K562 (cell line): ENCODE results near the gene URI1. TPM values are rescaled to one million over a fixed set of nuclear protein-coding genes. Genes with fewer than 3 reads are reported as not detected.

Source experiments
- BHLHE40 ChIP-seq: IDR thresholded peaks from 2 replicates; pipeline ENCODE4 v1.6.1; 2011; ENCODE audit warnings: low read length, improper control_type of control experiment
- CHD4 ChIP-seq: fragments of 200-600 bp; sonication (generic); IDR thresholded peaks from 3 replicates; pipeline ENCODE4 v1.6.1; 2012; ENCODE audit warnings: low read depth, mild to moderate bottlenecking, mixed read lengths, low read length, inconsistent platforms; ENCODE audit not compliant: insufficient read depth, insufficient replicate concordance, poor library complexity, severe bottlenecking
- DIDO1 ChIP-seq: fragments of 450-650 bp; IDR thresholded peaks from 2 replicates; pipeline ENCODE4 v1.6.1; 2016; ENCODE audit warnings: low read depth, missing biosample characterization, missing genetic modification characterization
- FOXK2 ChIP-seq, 2 experiments: fragments of 450-650 bp; IDR thresholded peaks in 1 of 2; conservative IDR thresholded peaks in 1 of 2; 2 replicates each; pipeline ENCODE4 v1.6.1; 2016; ENCODE audit warnings: low read depth in 2 of 2, mild to moderate bottlenecking in 1 of 2
- HCFC1 ChIP-seq: IDR thresholded peaks from 2 replicates; pipeline ENCODE4 v1.6.1; 2012; ENCODE audit warnings: low read depth, low read length, improper control_type of control experiment
- HLTF ChIP-seq: fragments of 450-650 bp; IDR thresholded peaks from 2 replicates; pipeline ENCODE4 v1.6.1; 2016
- MCM7 ChIP-seq, 2 experiments: fragments of 450-650 bp; IDR thresholded peaks; 2 replicates each; pipeline ENCODE4 v1.6.1; 2016 to 2018
- SIN3A ChIP-seq, 2 experiments: fragments of 150-350 bp in 1 of 2; IDR thresholded peaks; 2 replicates each; pipeline ENCODE4 v1.6.1; 2011 to 2016; ENCODE audit warnings: borderline replicate concordance in 2 of 2, low read depth in 2 of 2, low read length in 2 of 2, mild to moderate bottlenecking in 2 of 2, moderate library complexity in 2 of 2; ENCODE audit not compliant: control insufficient read depth in 1 of 2
- ZBTB8A ChIP-seq: fragments of 450-650 bp; IDR thresholded peaks from 2 replicates; pipeline ENCODE4 v1.6.1; 2018; ENCODE audit warnings: mild to moderate bottlenecking, moderate library complexity; ENCODE audit not compliant: partially characterized antibody
- ZNF24 ChIP-seq: fragments of 450-650 bp; IDR thresholded peaks from 2 replicates; pipeline ENCODE4 v1.6.1; 2016
- ZNF707 ChIP-seq: fragments of 250-450 bp; sonication (Bioruptor Pico); conservative IDR thresholded peaks from 2 replicates; pipeline ENCODE4 v1.8.0; 2022; ENCODE audit warnings: inconsistent platforms, mild to moderate bottlenecking, moderate library complexity
- polyA plus RNA-seq, 8 experiments: library from polyadenylated mRNA; depleted of rRNA in 4 of 8; stranded (reverse) in 5 of 8; unstranded in 3 of 8; fragments of >200 nt; fragmentation: Nextera tagmentation in 2 of 8; fragmentation: Illumina TruSeq in 1 of 8; extraction: Ambion mirVana in 2 of 8; extraction: Trizol in 1 of 8; gene quantifications; 2 replicates each; pipeline versions ENCODE4 v1.2.1 to v1.2.3, GENCODE V29; 2011 to 2014; ENCODE audit warnings: inconsistent platforms in 1 of 8, missing spikeins in 1 of 8
- total RNA-seq, 7 experiments: library from RNA; depleted of rRNA in 6 of 7; stranded (reverse); fragments of >200 nt in 6 of 7; fragmentation: Illumina TruSeq in 2 of 7; extraction: Trizol in 2 of 7; gene quantifications; 2 replicates each; pipeline versions ENCODE4 v1.2.1 to v1.2.3, GENCODE V29; 2011 to 2021; ENCODE audit warnings: low replicate concordance in 1 of 7
- TF ChIP-seq, protein P1 (sequence below): fragments of 250-450 bp; sonication (Bioruptor Pico); IDR thresholded peaks from 2 replicates; pipeline ENCODE4 v1.8.0; 2022; ENCODE audit warnings: moderate library complexity, mild to moderate bottlenecking, inconsistent platforms
- TF ChIP-seq, protein P2 (sequence below): IDR thresholded peaks from 2 replicates; pipeline ENCODE4 v1.6.1; 2014; ENCODE audit warnings: antibody characterized with exemption
- TF ChIP-seq, protein P3 (sequence below): fragments of 450-650 bp; IDR thresholded peaks from 2 replicates; pipeline ENCODE4 v1.6.1; 2016
- TF ChIP-seq, protein P4 (sequence below): fragments of 450-650 bp; IDR thresholded peaks from 2 replicates; pipeline ENCODE4 v1.6.1; 2014; ENCODE audit warnings: low read depth, mild to moderate bottlenecking, moderate library complexity, borderline replicate concordance
- TF ChIP-seq, protein P5 (sequence below): sonication (generic); formaldehyde crosslinking; IDR thresholded peaks from 2 replicates; pipeline ENCODE4 v1.5.0; 2020; ENCODE audit warnings: missing genetic modification reagents
- TF ChIP-seq, protein P6 (sequence below): fragments of 250-450 bp; sonication (Bioruptor Pico); IDR thresholded peaks from 2 replicates; pipeline ENCODE4 v1.5.0; 2022; ENCODE audit warnings: mild to moderate bottlenecking
- TF ChIP-seq, protein P7 (sequence below): fragments of 450-650 bp; IDR thresholded peaks from 2 replicates; pipeline ENCODE4 v1.6.1; 2017; ENCODE audit warnings: antibody characterized with exemption

Gene URI1
- total and polyA plus RNA-seq, 9 of the 15 experiments (the other 6 are each of a cell fraction or from before 2014, with no cell fraction given): 16.9 to 87.4 (median 63.9) TPM

DNA sequence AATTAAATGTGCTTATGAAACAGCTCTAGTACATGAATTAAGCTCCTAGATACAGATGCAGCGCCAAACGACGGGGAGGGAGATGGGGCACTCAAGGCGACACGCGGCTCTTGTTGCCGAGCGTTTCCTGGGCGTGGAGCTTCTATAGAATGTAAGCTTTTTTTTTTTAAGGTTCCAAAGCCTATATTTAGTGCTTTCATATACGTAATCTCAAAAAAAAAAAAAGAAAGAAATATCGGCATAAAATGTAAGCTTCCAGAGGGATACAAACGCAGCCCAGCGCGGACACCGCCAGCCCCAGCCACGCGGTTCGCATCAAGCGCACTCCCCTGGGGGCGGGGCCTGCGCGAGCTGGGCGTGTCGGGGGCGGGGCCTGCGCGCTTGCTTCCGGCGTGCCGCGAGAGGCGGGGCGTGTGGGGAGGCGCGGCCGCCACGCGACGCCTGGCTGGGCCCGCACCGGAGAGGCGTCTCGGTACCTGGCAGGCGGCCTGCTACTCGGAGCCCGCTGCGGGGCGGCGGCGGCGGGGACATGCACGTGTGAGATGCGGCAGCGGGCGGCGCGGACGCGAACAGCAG, at the start of gene URI1 (continued):
- TF ChIP-seq, protein P1, sequence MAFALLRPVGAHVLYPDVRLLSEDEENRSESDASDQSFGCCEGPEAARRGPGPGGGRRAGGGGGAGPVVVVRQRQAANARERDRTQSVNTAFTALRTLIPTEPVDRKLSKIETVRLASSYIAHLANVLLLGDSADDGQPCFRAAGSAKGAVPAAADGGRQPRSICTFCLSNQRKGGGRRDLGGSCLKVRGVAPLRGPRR (CRISPR knock-in tag): no peak
- TF ChIP-seq, protein P2, sequence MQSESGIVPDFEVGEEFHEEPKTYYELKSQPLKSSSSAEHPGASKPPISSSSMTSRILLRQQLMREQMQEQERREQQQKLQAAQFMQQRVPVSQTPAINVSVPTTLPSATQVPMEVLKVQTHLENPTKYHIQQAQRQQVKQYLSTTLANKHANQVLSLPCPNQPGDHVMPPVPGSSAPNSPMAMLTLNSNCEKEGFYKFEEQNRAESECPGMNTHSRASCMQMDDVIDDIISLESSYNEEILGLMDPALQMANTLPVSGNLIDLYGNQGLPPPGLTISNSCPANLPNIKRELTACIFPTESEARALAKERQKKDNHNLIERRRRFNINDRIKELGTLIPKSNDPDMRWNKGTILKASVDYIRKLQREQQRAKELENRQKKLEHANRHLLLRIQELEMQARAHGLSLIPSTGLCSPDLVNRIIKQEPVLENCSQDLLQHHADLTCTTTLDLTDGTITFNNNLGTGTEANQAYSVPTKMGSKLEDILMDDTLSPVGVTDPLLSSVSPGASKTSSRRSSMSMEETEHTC: no peak
- TF ChIP-seq, protein P3, sequence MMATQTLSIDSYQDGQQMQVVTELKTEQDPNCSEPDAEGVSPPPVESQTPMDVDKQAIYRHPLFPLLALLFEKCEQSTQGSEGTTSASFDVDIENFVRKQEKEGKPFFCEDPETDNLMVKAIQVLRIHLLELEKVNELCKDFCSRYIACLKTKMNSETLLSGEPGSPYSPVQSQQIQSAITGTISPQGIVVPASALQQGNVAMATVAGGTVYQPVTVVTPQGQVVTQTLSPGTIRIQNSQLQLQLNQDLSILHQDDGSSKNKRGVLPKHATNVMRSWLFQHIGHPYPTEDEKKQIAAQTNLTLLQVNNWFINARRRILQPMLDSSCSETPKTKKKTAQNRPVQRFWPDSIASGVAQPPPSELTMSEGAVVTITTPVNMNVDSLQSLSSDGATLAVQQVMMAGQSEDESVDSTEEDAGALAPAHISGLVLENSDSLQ: no peak
- TF ChIP-seq ZBTB8A (no peak), ZNF24 (peak; percentile 34; the same call in 1 of the 2 replicates), CHD4 (no peak), FOXK2 (conservative IDR thresholded peaks at IDR 0.05 in 1 of 2, IDR thresholded peaks at IDR 0.05 in 1 of 2; ENCODE audit: low read depth in 2 of 2) (peak in 1 of 2 experiments; percentile 37; a peak in 2 of 4 replicates), SIN3A (IDR thresholded peaks at IDR 0.05; ENCODE audit: borderline replicate concordance in 2 of 2, control insufficient read depth in 1 of 2, low read depth in 2 of 2, low read length in 2 of 2) (peak; percentile 43 to 93; a peak in 1 of 4 replicates), BHLHE40 (peak; percentile 64), HLTF (no peak), DIDO1 (no peak), ZNF707 (CRISPR knock-in tag) (no peak), MCM7 (IDR thresholded peaks at IDR 0.05) (no peak), HCFC1 (peak; percentile 37)
- TF ChIP-seq, protein P4, sequence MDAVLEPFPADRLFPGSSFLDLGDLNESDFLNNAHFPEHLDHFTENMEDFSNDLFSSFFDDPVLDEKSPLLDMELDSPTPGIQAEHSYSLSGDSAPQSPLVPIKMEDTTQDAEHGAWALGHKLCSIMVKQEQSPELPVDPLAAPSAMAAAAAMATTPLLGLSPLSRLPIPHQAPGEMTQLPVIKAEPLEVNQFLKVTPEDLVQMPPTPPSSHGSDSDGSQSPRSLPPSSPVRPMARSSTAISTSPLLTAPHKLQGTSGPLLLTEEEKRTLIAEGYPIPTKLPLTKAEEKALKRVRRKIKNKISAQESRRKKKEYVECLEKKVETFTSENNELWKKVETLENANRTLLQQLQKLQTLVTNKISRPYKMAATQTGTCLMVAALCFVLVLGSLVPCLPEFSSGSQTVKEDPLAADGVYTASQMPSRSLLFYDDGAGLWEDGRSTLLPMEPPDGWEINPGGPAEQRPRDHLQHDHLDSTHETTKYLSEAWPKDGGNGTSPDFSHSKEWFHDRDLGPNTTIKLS: peak; percentile 58; the same call in 1 of the 2 replicates
- TF ChIP-seq, protein P5, sequence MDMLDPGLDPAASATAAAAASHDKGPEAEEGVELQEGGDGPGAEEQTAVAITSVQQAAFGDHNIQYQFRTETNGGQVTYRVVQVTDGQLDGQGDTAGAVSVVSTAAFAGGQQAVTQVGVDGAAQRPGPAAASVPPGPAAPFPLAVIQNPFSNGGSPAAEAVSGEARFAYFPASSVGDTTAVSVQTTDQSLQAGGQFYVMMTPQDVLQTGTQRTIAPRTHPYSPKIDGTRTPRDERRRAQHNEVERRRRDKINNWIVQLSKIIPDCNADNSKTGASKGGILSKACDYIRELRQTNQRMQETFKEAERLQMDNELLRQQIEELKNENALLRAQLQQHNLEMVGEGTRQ (CRISPR knock-in tag): no peak
- TF ChIP-seq, protein P6, sequence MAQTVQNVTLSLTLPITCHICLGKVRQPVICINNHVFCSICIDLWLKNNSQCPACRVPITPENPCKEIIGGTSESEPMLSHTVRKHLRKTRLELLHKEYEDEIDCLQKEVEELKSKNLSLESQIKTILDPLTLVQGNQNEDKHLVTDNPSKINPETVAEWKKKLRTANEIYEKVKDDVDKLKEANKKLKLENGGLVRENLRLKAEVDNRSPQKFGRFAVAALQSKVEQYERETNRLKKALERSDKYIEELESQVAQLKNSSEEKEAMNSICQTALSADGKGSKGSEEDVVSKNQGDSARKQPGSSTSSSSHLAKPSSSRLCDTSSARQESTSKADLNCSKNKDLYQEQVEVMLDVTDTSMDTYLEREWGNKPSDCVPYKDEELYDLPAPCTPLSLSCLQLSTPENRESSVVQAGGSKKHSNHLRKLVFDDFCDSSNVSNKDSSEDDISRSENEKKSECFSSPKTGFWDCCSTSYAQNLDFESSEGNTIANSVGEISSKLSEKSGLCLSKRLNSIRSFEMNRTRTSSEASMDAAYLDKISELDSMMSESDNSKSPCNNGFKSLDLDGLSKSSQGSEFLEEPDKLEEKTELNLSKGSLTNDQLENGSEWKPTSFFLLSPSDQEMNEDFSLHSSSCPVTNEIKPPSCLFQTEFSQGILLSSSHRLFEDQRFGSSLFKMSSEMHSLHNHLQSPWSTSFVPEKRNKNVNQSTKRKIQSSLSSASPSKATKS (CRISPR knock-in tag): no peak
- TF ChIP-seq, protein P7, sequence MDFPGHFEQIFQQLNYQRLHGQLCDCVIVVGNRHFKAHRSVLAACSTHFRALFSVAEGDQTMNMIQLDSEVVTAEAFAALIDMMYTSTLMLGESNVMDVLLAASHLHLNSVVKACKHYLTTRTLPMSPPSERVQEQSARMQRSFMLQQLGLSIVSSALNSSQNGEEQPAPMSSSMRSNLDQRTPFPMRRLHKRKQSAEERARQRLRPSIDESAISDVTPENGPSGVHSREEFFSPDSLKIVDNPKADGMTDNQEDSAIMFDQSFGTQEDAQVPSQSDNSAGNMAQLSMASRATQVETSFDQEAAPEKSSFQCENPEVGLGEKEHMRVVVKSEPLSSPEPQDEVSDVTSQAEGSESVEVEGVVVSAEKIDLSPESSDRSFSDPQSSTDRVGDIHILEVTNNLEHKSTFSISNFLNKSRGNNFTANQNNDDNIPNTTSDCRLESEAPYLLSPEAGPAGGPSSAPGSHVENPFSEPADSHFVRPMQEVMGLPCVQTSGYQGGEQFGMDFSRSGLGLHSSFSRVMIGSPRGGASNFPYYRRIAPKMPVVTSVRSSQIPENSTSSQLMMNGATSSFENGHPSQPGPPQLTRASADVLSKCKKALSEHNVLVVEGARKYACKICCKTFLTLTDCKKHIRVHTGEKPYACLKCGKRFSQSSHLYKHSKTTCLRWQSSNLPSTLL: no peak
